HG02623 (cell line): ENCODE results near the gene TRAF5.
"Not testable (repeated sequence)": the region's sequence is repeated elsewhere in the genome, so short reads cannot be mapped to it uniquely, and the experiment has no call there.

Experiments used
- ATAC-seq: cut with Tn5 transposase; IDR thresholded peaks from one replicate; pipeline ENCODE4 v1.9.1; 2021; ENCODE audit warnings: moderate library complexity; ENCODE audit not compliant: unreplicated experiment

Gene TRAF5

DNA sequence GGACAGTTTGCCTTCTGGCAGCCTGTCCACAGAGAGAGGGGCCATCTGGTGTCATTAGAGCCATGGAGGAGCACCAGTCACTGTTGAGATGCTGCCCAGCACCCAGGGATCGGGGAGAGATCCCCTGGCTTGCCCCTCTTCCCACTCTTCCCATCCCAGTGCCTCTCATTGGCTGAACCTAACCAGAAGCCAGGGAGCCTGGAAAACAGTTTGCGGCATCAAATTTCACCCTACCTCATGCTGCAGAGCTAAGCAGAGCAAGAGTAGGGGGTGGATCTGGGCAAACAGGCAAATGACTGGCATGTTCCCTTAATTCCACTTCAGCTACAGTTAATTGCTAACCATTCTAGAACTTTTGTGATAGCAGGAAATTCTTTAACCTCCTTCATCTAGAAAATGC, 19.1 kb downstream of the TRAF5 start:
- ATAC-seq = no peak

DNA sequence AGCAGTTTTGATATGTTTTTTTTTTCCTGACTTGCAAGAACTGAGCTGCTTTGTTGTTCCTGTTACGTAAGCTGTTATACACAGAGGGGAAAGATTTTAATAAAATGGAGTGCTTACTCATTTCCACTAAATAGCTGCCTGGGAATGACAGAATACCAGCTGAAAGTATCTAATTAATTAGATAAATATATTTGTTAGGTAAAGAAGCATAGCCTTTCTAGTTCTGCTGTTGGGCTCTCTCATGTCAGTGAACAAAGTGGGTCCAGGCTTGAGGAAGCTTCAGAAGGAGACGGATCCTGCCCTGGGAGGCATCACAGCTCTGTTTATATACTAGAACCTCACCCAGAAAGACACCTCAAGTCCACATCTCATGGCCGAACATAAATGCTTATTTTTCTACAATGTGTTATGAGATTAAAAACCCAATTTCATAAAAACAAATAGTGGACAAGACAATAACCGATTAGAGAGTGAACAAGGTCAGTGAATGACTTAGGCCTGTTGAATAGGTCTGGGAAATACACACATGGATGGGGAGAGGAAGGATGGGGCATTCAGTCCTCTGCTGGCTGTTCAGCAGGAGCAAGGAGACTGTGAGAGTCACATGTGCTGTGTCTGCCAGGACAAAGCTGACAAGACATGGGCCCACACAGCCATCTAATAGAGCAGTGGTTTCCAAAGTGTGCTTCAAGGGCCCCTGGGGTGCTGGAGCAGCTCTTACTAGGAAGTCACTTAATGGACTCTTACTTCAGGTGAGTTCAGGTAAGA, 20.6 kb downstream of the TRAF5 start:
- no peak for ATAC-seq

DNA sequence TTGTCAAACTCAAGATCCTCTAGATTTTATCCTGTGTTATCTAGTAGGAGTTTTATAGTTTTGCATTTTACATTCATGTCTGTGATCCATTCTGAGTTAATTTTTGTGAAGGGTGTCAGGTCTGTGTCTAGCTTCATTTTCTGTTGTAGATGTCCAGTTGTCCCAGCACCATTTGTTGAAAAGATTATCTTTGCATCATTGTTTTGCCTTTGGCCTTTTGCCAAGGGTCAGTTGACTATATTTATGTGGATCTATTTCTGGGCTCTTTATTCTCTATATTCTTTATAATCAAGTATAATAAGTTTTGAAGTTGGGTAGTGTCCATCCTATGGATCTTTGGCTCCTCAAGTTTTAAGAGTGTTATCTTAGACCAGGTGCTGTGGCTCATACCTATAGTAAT, 21.9 kb downstream of the TRAF5 start:
- ATAC-seq = no peak

DNA sequence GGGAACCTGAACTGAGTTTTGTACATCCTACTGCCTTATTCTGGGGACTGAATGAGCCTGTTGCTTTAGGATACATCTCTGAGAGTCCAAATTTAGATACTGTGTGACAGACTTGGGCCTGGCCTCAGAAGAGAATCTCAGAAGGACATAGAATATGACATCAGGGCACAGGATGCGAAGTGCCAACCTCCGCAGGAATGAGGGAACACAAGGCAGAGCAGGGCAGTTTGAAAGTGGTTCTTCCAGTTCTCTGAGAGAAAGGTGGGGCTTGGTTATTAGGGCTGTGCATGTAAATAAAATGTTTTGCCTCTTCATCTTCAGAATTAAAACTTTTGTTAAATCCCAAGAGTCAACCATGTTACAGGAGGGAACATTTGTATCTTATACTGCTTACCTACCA, 23.1 kb downstream of the TRAF5 start:
- no peak for ATAC-seq

DNA sequence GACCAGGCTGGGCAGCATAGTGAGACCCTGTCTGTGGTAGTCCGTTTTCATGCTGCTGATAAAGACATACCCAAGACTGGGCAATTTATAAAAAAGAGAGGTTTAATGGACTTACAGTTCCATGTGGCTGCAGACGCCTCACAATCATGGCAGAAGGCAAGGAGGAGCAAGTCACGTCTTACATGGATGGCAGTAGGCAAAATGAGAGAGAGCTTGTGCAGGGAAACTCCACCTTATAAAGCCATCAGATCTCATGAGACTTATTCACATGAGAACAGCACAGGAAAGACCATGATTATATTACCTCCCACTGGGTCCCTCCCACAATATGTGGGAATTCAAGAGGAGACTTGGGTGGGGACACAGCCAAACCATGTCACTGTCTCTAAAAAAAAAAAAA, 25.4 kb downstream of the TRAF5 start:
- ATAC-seq = not testable (repeated sequence)

DNA sequence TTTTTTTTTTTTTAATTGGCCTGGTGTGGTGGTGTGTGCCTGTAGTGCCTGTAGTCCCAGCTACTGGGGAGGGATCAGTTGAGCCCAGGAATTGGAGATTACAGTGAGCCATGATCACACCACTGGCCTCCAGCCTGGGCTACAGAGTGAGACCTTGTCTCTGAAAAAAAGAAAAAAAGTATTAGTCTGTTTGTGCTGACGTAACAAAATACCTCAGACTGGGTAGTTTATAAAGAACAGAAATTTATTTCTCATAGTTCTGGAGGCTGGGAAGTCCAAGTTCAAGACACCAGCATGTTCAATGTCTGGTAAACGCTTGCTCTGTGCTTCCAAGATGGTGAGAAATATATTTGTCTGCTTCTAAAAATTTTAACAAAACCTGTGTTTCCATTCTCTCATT, 25.8 kb downstream of the TRAF5 start:
- no peak for ATAC-seq

DNA sequence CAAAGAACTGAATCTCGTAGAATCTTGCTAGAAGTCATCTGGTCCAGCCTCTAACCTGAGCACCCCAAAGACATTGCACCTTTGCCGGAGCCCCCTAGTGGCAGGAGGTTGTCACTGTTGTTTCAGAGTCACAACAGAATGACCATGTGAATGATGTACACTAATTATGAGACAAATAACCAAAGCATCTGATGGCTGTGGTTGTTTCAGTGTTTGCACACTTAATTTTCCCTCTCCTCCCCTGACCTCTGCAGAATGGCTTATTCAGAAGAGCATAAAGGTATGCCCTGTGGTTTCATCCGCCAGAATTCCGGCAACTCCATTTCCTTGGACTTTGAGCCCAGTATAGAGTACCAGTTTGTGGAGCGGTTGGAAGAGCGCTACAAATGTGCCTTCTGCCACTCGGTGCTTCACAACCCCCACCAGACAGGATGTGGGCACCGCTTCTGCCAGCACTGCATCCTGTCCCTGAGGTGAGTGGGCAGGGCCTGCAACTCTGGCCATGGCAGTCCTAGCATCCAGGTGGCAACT, 26.4 kb downstream of the TRAF5 start:
- ATAC-seq = peak; percentile 84

DNA sequence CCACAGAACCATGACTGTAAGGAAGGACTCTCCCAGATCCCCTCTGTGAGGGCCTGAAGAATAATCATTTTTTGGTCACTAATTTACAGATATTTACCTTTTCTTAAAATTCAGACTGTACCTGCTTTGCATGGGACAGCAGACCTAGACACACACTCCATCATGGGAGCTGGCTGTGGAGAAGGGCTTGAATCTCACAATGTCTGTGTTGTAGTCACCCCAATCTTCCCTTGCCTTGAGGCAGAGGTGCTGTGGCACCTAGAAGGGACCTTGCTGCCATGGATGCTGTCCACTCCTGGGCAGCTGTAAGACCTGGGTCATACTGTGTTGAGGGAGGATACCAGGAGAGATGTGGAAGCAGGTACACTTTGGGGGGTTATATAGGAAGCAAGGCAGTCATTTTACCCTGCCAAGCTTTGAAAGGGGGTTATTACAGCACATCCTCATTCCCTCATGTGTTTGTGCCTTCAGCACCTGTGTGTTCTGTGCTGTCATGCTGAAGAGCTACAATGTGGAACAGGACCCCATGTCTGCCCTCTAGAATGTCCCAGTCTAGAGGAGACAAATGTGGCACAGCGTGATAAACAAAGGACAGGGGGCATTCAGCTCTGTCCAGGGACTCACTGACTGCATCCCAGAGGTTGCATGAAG, 27.1 kb downstream of the TRAF5 start:
- ATAC-seq = no peak

DNA sequence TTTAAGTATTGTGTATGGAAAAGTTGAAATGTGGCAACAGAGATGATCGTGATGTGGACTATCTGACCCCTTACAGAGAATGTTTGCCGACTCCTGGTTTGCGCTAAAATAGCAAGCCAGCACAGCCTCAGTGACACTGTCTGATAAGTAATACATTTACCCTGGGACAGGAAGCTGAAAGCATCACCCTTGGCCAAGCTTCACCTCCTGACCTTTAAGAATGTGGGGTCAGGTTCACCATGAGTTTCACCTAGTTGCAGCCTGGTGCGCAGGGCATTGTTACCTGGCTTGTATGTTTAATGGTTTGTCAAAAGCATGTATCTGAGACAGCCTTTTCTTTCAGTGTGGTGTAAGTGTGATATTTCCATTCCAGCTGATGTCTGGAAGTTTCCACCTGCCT, 29.2 kb downstream of the TRAF5 start:
- ATAC-seq = no peak

DNA sequence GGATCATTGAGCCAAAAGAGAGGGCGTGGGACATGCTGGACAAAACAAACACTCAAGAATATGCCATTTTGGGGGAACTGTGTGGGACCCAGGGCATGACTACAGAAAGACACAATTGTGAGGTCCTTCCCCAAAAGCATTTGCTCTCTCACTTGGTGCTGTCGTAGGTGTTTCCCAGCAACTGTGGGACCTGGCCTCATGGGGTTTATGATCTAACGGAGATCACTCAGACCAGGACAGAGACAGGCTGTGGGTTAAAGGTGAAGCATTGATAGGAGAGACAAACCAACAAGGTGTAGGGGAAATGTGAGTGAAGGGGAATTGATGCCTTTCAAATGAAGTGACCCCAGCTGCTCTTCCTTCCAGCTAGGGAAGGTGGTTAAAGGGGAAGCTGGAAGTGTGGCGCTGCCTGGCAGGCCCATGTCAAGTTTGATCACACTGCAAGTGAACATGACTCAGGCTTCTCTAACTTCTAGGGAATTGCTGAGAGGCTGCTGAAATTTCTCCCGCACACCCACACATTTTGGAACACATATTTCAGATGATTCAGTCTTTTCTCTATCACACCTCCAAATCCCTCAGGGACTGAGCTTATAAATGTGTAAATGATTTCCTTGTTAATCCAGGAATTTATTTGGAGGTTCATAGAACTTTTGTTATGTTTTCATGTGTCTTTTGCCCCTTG, 30.2 kb downstream of the TRAF5 start:
- no peak for ATAC-seq

DNA sequence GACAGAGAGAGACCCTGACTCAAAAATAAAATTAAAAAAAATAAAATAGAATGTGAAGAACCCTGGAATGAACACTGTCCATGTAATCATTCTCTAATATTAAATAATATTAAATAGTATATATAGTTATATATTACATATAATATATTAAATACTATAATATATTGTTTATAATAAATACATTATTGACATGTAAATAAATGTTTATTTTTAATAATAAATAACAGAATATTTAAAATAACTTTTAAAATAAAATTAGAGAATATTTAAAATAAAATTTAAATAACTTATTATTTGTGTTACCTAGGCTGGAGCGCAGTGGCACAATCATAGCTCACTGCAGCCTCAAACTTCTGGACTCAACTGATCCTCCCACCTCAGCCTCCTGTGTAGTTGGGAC, 32.1 kb downstream of the TRAF5 start:
- ATAC-seq = no peak

DNA sequence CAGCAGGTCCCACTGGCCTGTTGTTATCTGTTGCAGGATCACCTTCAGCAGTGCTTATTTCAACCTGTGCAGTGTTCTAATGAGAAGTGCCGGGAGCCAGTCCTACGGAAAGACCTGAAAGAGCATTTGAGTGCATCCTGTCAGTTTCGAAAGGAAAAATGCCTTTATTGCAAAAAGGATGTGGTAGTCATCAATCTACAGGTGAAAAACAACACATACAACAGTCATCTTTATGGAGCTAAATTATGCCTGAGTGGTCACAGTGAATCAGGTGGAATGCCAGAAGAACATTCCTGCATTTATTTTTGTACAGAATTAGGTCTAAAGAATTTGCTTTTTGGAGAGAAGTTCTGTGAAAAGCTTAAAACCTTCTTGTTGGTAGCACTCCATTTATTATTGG, 33.2 kb downstream of the TRAF5 start:
- no peak for ATAC-seq

DNA sequence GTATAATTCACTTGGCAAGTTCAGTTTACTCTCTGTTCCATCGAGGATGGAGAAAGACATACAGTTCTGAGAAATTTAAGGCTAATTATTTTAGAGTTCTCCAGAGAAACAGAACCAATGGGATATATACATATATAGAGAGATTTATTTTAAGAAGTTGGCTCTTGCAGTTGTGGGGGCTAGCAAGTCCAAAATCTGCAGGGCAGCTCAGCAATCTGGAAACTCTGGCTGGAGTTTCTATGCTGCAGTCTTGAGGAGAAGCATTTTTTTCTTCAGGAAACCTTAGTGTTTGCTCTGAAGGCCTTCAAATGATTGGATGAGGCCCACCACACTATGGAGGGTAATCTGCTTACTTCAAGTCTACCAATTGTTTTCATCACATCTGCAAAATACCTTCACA, 34.6 kb downstream of the TRAF5 start:
- ATAC-seq = no peak

DNA sequence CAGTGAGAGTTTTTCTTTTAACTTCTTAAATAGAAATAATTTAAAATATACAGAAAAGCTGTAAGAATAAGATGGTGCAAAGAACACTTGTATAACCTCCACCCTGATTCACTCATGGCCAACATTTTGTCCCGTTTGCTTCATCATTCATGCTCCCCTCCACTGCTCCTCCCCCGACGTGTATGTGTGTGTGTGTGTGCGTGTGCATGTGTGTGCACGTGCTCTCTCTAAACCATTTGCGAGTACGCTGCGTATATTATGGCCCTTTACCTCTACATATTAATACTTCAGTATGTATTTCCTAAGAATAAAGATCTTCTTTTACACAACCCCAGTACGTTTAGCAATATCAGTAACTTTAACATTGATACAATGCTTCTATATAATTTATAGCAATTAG, 43.0 kb downstream of the TRAF5 start:
- ATAC-seq = no peak

DNA sequence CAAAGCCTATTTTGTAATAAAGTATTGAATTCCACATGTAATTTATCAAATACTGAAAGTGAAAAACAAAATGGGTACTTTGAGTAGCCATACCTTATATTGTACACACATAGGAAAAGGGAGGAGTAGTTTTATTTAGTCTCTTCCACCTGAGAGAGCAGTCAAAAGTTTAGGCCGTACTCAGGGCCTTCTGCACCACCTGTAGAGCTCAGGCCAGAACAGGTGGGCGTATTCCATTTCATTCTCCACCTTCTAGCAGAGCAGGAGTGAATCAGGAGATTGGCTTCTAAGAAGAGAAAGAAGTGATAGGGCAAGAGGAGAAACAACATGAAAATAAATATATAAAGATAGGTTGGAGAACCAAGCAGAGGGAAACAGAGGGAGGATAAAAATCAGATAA, 44.0 kb downstream of the TRAF5 start:
- ATAC-seq = no peak

DNA sequence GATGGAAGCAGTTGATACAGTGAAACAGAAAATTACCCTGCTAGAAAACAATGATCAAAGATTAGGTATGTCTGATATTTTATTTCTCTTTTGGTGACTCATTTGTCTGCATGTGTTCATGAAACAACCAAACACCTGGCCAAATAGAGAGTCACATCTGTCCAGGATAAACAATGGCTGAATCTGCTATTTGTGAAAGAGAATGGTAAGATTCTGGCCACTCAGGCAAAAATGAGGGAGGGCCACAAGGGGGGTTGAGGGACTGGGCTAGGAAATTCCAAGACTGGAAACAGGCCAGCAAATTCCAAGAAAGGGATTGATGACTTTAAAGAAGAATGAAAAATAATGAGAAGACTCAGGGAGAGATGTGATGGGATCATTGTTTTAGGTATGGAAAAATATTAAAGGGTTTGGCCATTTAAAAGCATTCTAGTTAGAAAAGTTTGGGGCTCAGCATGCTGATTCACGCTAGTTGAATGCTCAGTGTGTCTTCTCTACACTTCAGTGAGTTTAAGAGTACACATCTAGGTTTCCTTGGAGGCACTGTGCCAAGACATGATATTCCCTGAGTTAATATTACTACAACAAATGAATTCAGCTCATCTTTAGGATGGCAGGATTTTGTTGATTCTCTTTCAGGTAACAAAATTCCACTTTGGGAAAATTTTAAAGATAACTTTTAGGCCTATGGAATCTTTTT, 44.9 kb downstream of the TRAF5 start:
- no peak for ATAC-seq

DNA sequence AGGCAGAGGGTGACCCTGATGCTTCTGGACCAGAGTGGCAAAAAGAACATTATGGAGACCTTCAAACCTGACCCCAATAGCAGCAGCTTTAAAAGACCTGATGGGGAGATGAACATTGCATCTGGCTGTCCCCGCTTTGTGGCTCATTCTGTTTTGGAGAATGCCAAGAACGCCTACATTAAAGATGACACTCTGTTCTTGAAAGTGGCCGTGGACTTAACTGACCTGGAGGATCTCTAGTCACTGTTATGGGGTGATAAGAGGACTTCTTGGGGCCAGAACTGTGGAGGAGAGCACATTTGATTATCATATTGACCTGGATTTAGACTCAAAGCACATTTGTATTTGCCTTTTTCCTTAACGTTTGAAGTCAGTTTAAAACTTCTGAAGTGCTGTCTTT, 45.8 kb downstream of the TRAF5 start:
- no peak for ATAC-seq

DNA sequence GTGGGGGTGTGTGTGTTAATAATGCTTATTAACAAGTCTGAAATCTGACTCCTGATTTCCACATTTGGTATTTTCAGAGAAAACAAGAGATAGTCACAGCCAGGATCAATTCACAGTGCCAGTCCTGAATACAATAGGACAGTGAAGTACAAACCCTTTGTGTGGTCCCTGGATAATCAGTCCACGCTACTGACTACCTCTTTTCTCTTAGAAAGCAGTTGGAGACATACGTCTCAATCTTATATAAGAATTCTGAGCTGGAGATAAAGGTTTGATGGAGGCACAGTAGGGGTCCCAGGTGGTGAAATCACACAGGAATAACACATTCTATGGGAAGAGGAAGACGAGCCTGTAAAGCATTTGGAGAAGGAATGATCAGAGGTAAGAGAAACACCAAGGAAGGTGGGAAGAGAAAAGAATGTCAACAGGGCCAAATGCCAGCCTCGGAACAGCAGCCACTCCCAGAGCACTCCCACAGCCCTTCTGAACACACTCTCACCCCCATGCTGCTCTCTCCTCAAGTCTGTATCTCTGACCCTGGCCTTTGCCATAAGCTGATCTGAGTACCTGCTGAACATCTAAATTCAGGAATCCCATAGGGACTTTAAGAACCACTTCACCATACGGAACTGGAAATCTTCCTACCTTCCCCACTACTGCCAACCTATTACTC, 48.6 kb downstream of the TRAF5 start:
- no peak for ATAC-seq

DNA sequence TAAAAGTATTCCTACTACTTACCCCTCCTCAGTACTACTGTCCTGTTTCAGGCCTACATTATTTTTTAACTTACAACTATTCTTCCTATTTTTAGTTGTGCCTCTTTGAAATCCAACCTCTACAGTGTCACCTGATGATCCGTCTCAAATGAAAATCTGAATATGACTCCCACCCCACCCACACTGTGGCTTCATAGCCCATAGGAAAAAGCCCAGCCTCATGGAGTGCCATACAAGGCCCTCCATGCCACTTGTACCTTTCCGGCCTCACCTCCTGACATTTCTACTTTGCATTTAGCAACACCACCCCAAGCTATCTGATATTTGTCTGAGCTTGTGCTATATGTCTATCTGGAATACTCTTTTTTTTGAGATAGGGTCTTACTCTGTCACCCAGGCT, 49.3 kb downstream of the TRAF5 start:
- ATAC-seq = no peak

DNA sequence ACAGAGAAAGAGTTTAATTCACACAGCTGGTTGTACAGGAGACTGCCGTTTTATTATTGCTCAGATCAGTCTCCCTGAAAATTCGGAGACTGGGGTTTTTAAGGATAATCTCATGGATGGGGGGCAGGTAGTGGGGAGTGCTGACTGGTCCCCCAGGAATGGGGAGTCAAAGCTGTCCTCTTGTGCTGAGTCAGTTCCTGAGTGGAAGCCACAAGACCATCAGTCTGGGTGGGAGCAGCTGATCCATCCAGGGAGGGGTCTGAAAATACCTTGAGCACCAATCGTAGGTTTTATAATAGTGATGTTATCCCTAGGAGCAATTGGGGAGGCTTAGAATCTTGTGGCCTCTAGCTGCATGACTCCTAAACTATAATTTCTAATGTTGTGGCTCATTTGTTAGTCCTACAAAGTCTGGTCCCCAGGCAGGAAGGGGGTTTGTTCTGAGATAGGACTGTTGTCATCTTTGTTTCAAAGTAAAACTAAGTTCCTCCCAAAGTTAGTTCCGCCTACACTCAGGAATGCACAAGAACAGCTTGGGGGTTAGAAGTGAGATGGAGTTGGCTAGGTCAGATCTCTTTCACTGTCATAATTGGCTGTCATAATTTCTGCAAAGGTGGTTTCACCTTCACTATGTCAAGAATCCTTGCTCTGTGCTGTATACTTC, 50.3 kb downstream of the TRAF5 start:
- no peak for ATAC-seq
